Activated CD4-positive, alpha-beta memory T cell treated with anti-CD3 and anti-CD28 coated beads, Interleukin-2, amount 10 ng/mL, durations not matched to agents 7 days and 5 days (primary cell): Measurements from ENCODE around the gene GALNT18. TPM values are rescaled to one million over a fixed set of nuclear protein-coding genes. Genes with fewer than 3 reads are reported as not detected.

Experiments used
- CTCF ChIA-PET: fragments of 350-600 bp; sonication (Branson Sonifier 250); formaldehyde crosslinking; loops from one replicate; lab custom pipeline; 2021; ENCODE audit warnings: antibody characterized with exemption, inconsistent platforms; lab: Charles Lee
- POLR2A ChIA-PET: fragments of 350-600 bp; sonication (Branson Sonifier 250); formaldehyde crosslinking; loops from one replicate; lab custom pipeline; 2021; ENCODE audit warnings: antibody characterized with exemption; lab: Charles Lee
- DNase-seq: peaks from one replicate; pipeline ENCODE4 v3.0.0-alpha.2; 2020
- H3K27ac Mint-ChIP-seq: one replicate; pipeline ENCODE4 v1.8.0; 2021; ENCODE audit warnings: mild to moderate bottlenecking, mixed read lengths
- H3K27me3 Mint-ChIP-seq: one replicate; pipeline ENCODE4 v1.8.0; 2021; ENCODE audit warnings: mixed read lengths
- H3K36me3 Mint-ChIP-seq: one replicate; pipeline ENCODE4 v1.8.0; 2021; ENCODE audit warnings: low read depth, mixed read lengths
- H3K4me1 Mint-ChIP-seq: one replicate; pipeline ENCODE4 v1.8.0; 2021; ENCODE audit warnings: mixed read lengths
- H3K4me3 Mint-ChIP-seq: one replicate; pipeline ENCODE4 v1.8.0; 2021; ENCODE audit warnings: mild to moderate bottlenecking, mixed read lengths
- H3K9me3 Mint-ChIP-seq: one replicate; pipeline ENCODE4 v1.8.0; 2021; ENCODE audit warnings: mixed read lengths
- total RNA-seq, 2 experiments: library from RNA; stranded (reverse); gene quantifications; one replicate each; pipeline ENCODE4 v1.2.3, GENCODE V29; 2021

GALNT18 gene
- total RNA-seq, 2 experiments from 2014 or later = 0.60 to 0.93 TPM

GRCh38 chr11:11426226-11426952, 195.4 kb downstream of the GALNT18 start:
- Mint-ChIP-seq H3K9me3 (no peaks in the 10 kb centered on the region), H3K36me3 (no peaks in the 10 kb centered on the region), H3K27ac (no peak overlapping the region), H3K4me3 (no peak overlapping the region), H3K4me1 (no peaks in the 10 kb centered on the region), H3K27me3 (peaks cover 2% of the 10 kb centered on the region)
- CTCF ChIA-PET = no interaction called here
- no peak for DNase-seq
- POLR2A ChIA-PET = no interaction called here

DNA sequence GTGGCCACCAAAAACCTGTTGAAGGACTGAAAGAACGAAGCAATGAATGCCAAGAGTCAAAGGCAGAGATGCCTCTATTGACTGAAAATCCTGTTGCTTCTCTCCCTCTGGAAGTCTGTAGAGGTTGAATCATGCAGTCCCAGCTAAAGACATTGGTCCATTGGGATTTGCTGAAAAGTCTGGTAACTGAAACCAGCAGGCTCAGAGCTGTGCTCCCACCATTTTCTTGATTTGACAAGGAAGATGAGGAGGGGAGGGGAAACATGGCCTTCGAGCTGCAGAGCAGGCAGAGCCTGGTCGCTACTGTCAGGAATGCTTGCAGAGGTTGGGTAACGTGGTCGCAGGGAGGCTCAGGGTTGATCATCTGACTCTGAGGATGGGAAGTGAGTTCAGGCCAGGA, 196.0 kb downstream of the GALNT18 start:
- Mint-ChIP-seq H3K27me3 (peaks cover 2% of the 10 kb centered on the region), H3K36me3 (no peaks in the 10 kb centered on the region), H3K9me3 (no peaks in the 10 kb centered on the region), H3K27ac (no peak overlapping the region), H3K4me3 (no peak overlapping the region), H3K4me1 (no peaks in the 10 kb centered on the region)
- ChIA-PET CTCF (no interaction called here), POLR2A (no interaction called here)
- no peak for DNase-seq

- CTCF ChIA-PET = no interaction called here
- H3K9me3 Mint-ChIP-seq = no peaks in the 10 kb centered on the region
- no peak for DNase-seq
- no peaks in the 10 kb centered on the region for H3K27me3 Mint-ChIP-seq
- POLR2A ChIA-PET = interaction anchor here (0.8 kb wide), 1 partner anchor 8 kb away, joined by 3 read pairs; no protein-coding TSS in a partner anchor
- H3K27ac Mint-ChIP-seq = no peak overlapping the region
- H3K4me3 Mint-ChIP-seq = no peak overlapping the region
- H3K36me3 Mint-ChIP-seq = no peaks in the 10 kb centered on the region
- H3K4me1 Mint-ChIP-seq = no peaks in the 10 kb centered on the region
Observed at GRCh38 chr11:11424688-11425087, 197.1 kb downstream of the GALNT18 start.

DNA sequence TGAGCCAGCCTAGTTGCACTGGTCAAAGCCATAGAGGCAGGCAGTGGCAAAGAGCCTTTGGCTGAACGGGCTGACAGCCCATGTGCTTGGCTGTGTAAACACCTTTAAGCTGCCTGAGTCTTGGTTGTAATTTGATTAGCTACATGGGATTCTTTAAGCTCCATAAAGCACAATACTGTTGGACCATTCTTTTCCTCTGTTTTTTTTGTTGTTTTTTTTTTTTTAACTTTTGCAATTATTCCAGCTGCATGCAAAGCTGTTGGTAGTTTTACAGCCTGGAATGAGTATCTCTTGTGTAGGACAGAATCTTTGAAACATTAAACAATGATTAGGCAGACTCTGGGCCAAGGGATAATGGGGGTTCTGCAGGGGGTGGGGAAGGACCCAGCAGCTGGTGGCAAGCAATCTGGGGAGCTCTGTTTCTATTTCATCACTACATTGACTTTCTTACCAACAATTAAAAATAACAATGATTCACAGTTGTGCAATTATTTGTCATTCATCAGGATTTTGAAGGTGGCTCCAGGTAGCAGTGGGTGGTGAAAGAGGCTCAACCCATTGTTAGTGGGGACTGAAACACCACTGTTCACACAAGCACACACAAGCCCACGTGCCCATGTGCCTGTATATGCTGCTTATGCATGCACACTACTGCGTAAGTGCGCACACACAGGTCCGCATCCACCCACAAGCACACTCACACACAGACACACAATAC, 199.2 kb downstream of the GALNT18 start:
- no peaks in the 10 kb centered on the region for H3K9me3 Mint-ChIP-seq
- H3K4me3 Mint-ChIP-seq = no peak overlapping the region
- ChIA-PET POLR2A (no interaction called here), CTCF (no interaction called here)
- no peaks in the 10 kb centered on the region for H3K4me1 Mint-ChIP-seq
- H3K27ac Mint-ChIP-seq = no peak overlapping the region
- DNase-seq = no peak
- H3K27me3 Mint-ChIP-seq = peaks cover 3% of the 10 kb centered on the region
- no peaks in the 10 kb centered on the region for H3K36me3 Mint-ChIP-seq

- ChIA-PET POLR2A (no interaction called here), CTCF (no interaction called here)
- no peak for DNase-seq
- no peaks in the 10 kb centered on the region for H3K9me3 Mint-ChIP-seq
- H3K27me3 Mint-ChIP-seq = peaks cover 13% of the 10 kb centered on the region
- H3K36me3 Mint-ChIP-seq = no peaks in the 10 kb centered on the region
- H3K27ac Mint-ChIP-seq = no peak overlapping the region
- H3K4me1 Mint-ChIP-seq = peaks cover 1% of the 10 kb centered on the region
- H3K4me3 Mint-ChIP-seq = no peak overlapping the region
Observed at GRCh38 chr11:11421509-11421908, 200.3 kb downstream of the GALNT18 start.

DNA sequence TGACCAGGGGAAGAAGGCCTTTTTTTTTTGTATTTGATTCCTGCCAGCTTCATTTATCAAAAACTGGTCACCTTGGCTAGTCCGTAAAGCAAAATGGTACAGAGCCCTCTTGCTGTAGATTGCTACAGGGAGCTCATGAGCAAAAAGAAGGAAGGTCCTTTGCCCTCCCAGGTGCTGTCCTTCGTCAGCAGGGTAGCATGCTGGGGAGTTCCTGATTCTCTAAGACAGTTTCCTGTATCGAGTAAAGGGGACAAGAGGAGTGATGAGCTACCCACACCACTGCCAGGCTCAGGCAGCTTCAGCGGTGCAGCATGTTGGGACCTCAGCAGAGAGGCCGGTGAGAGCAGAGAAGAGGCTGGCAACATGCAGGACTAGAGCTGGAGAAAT, 200.9 kb downstream of the GALNT18 start:
- Mint-ChIP-seq H3K4me1 (peaks cover 2% of the 10 kb centered on the region), H3K9me3 (no peaks in the 10 kb centered on the region), H3K4me3 (no peak overlapping the region), H3K27ac (no peak overlapping the region), H3K36me3 (no peaks in the 10 kb centered on the region), H3K27me3 (peaks cover 19% of the 10 kb centered on the region)
- no peak for DNase-seq
- ChIA-PET POLR2A (interaction anchor here (0.7 kb wide), 1 partner anchor 23 kb away, joined by 3 read pairs; no protein-coding TSS in a partner anchor), CTCF (no interaction called here)

DNA sequence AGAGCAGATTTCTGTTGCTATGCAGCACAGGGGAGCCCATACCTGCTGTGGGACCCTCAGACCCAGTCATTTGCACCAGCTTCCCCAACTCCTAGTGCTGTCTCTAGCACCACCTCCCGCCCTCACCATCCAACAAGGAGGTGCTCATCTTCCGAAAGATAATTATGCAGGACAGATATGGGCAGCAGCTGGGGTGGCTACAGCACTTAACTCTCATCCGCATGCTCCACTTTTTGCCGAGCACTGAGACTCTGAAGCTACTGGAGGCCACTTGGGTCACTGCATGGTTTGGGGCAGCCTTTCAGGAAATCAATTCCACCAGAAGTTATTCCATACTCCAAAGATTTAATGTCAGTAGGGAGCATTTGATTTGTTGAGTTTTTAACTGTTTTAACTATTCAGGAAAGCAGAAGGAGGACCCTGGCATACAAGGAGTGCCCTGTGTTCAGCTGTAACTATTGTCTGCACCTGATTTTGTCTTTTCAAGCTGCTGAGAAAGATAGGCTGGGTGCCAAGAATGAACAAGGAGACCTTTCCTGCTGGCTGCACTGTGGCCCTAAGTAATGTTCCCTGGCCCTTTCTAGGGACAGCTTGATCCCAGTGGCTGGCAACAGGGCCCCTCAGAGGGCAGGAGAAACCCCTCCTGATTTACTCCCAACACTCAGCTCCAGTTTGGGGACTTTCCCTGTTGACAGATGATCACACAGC, 201.5 kb downstream of the GALNT18 start:
- H3K4me3 Mint-ChIP-seq = no peak overlapping the region
- peaks cover 24% of the 10 kb centered on the region for H3K27me3 Mint-ChIP-seq
- no peak for DNase-seq
- POLR2A ChIA-PET = interaction anchor here (0.7 kb wide), 1 partner anchor 23 kb away, joined by 3 read pairs; no protein-coding TSS in a partner anchor
- H3K9me3 Mint-ChIP-seq = no peaks in the 10 kb centered on the region
- H3K4me1 Mint-ChIP-seq = peaks cover 2% of the 10 kb centered on the region
- H3K36me3 Mint-ChIP-seq = no peaks in the 10 kb centered on the region
- H3K27ac Mint-ChIP-seq = no peak overlapping the region
- CTCF ChIA-PET = no interaction called here

DNA sequence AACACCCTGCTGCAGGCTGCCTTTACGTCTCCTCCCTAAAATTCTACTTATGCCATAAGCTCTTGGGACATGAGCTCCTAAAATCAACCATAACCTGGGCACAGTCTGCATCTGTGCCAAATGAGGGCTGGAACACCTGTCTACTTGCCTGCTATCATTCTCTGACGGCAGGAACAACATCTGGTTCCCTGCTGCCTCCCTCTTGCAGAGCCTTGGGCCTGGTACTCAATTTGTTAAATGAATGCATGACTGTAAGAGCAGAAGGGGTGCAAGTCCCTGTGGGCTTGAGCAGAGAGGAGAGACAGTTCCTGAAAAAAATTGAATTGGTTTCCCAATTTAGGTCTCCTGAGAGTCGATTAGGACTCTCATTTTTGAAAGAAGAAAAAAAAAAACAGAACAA, 202.1 kb downstream of the GALNT18 start:
- ChIA-PET POLR2A (no interaction called here), CTCF (no interaction called here)
- no peak overlapping the region for H3K4me3 Mint-ChIP-seq
- H3K9me3 Mint-ChIP-seq = no peaks in the 10 kb centered on the region
- peaks cover 25% of the 10 kb centered on the region for H3K27me3 Mint-ChIP-seq
- DNase-seq = no peak
- no peak overlapping the region for H3K27ac Mint-ChIP-seq
- peaks cover 2% of the 10 kb centered on the region for H3K4me1 Mint-ChIP-seq
- no peaks in the 10 kb centered on the region for H3K36me3 Mint-ChIP-seq

GRCh38 chr11:11416917-11417316, 204.9 kb downstream of the GALNT18 start:
- no peak for DNase-seq
- H3K9me3 Mint-ChIP-seq = no peaks in the 10 kb centered on the region
- no peak overlapping the region for H3K4me3 Mint-ChIP-seq
- peaks cover 2% of the 10 kb centered on the region for H3K4me1 Mint-ChIP-seq
- ChIA-PET POLR2A (interaction anchor here (0.7 kb wide), 1 partner anchor 8 kb away, joined by 3 read pairs; no protein-coding TSS in a partner anchor), CTCF (no interaction called here)
- no peaks in the 10 kb centered on the region for H3K36me3 Mint-ChIP-seq
- H3K27me3 Mint-ChIP-seq = peaks cover 25% of the 10 kb centered on the region
- no peak overlapping the region for H3K27ac Mint-ChIP-seq

DNA sequence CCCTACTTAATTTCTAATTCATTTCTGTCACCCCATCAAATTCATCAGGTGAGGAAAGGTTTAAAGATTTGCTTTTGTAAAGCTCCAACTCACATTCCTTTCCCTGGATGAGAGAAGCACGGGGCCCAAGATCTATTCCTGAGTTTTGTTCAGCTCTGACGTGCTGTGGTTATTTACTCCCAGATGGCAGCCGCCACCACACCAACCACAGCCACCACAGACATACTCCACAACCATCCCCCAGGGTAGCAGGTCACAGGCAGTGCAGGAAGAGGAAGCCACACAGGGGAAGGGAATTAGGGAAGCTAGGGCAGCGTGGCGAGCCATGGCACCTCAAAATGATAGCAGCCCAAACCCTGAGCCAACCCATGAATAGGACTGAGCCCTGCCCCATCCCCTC, 205.3 kb downstream of the GALNT18 start:
- Mint-ChIP-seq H3K36me3 (no peaks in the 10 kb centered on the region), H3K4me3 (no peak overlapping the region), H3K4me1 (peaks cover 2% of the 10 kb centered on the region), H3K9me3 (no peaks in the 10 kb centered on the region), H3K27me3 (peaks cover 25% of the 10 kb centered on the region), H3K27ac (no peak overlapping the region)
- no peak for DNase-seq
- ChIA-PET POLR2A (interaction anchor here (0.7 kb wide), 1 partner anchor 8 kb away, joined by 3 read pairs; no protein-coding TSS in a partner anchor), CTCF (no interaction called here)

GRCh38 chr11:11415901-11416300, 205.9 kb downstream of the GALNT18 start:
- Mint-ChIP-seq H3K4me3 (no peak overlapping the region), H3K36me3 (no peaks in the 10 kb centered on the region), H3K4me1 (peaks cover 2% of the 10 kb centered on the region), H3K9me3 (no peaks in the 10 kb centered on the region), H3K27me3 (peaks cover 25% of the 10 kb centered on the region), H3K27ac (no peak overlapping the region)
- ChIA-PET POLR2A (no interaction called here), CTCF (no interaction called here)
- DNase-seq = no peak

GRCh38 chr11:11414996-11415395, 206.8 kb downstream of the GALNT18 start:
- H3K36me3 Mint-ChIP-seq = no peaks in the 10 kb centered on the region
- no peak overlapping the region for H3K4me3 Mint-ChIP-seq
- CTCF ChIA-PET = no interaction called here
- no peaks in the 10 kb centered on the region for H3K9me3 Mint-ChIP-seq
- DNase-seq = no peak
- no peak overlapping the region for H3K27ac Mint-ChIP-seq
- H3K27me3 Mint-ChIP-seq = peaks cover 28% of the 10 kb centered on the region
- H3K4me1 Mint-ChIP-seq = peaks cover 2% of the 10 kb centered on the region
- POLR2A ChIA-PET = no interaction called here

DNA sequence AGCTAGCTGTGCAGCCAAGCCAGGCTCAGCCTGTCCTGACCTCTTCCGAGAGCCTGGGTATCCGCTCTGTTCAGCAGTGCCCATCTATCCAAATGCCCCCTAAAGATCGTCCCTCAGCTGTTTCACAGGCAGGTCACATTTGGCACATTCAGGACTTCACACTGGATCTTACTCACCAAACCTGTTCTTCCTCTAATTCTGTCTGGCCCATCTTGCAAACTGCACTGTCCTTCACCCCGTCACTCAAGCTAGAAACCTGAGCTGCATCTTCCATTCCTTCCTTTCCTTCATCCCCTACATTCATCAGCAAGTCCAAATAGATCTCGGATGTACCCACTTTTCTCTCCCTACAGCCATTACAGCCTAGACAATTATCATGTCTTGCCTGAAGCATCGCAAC, 208.0 kb downstream of the GALNT18 start:
- ChIA-PET CTCF (no interaction called here), POLR2A (no interaction called here)
- Mint-ChIP-seq H3K9me3 (no peaks in the 10 kb centered on the region), H3K4me1 (peaks cover 2% of the 10 kb centered on the region), H3K4me3 (no peak overlapping the region), H3K27me3 (peaks cover 28% of the 10 kb centered on the region), H3K27ac (no peak overlapping the region), H3K36me3 (no peaks in the 10 kb centered on the region)
- no peak for DNase-seq
